Right lobe of liver (tissue), 4 donors: ENCODE results near the gene RBP2.

Experiments
- POLR2A ChIP-seq: fragments of 450-650 bp; IDR thresholded peaks from one replicate; pipeline ENCODE4 v1.6.1; 2017; ENCODE audit warnings: antibody characterized with exemption, mild to moderate bottlenecking
- TF ChIP-seq, protein P1 (sequence below), 4 donors: fragments of 200-600 bp in 3 of 4; fragments of 450-650 bp in 1 of 4; IDR thresholded peaks; one replicate each; pipeline versions ENCODE4 v1.5.1 to v1.8.0; 2016 to 2022; ENCODE audit warnings: antibody characterized with exemption in 4 of 4, mild to moderate bottlenecking in 2 of 4
- donor health status: DM: no; HTN: no; CAD: no.
- donor health status: DM: no; HTN: no; CAD: no.
- donor health status: DM: no; HTN: yes; CAD: no.

DNA sequence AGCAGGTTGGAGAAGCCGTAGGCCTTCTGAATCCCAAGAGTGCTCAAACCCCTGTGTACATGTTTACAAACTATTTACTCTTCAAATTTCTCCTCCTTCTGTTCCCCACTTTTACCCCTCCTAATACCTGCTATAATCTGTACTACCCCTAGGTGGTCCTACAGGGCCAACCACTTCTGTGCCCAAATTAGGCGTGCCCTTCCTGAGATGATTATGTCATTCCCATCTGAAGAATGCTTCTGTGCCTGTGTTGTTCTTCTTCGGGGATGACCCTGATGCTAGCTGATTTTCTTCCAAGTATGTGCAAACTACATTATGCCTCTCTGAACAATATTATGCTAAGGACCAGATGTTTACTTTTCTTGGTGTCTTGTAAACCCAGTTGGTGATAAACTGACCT lies 20.5 kb downstream of the RBP2 start:
- TF ChIP-seq, protein P1, sequence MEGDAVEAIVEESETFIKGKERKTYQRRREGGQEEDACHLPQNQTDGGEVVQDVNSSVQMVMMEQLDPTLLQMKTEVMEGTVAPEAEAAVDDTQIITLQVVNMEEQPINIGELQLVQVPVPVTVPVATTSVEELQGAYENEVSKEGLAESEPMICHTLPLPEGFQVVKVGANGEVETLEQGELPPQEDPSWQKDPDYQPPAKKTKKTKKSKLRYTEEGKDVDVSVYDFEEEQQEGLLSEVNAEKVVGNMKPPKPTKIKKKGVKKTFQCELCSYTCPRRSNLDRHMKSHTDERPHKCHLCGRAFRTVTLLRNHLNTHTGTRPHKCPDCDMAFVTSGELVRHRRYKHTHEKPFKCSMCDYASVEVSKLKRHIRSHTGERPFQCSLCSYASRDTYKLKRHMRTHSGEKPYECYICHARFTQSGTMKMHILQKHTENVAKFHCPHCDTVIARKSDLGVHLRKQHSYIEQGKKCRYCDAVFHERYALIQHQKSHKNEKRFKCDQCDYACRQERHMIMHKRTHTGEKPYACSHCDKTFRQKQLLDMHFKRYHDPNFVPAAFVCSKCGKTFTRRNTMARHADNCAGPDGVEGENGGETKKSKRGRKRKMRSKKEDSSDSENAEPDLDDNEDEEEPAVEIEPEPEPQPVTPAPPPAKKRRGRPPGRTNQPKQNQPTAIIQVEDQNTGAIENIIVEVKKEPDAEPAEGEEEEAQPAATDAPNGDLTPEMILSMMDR (IDR thresholded peaks at IDR 0.05), result no peak
- TF ChIP-seq POLR2A, result no peak
